Body of pancreas (tissue), 4 donors: ENCODE data around the gene NMNAT3. TPM values are rescaled to one million over a fixed set of nuclear protein-coding genes. Genes with fewer than 3 reads are reported as not detected.

Experiments used
- ATAC-seq: fragments of 150-250 bp; one replicate; pipeline ENCODE4 v1.9.1; 2016
- DNase-seq, 4 donors: peaks; one replicate each; pipeline ENCODE4 v3.0.0-alpha.2; 2019
- H3K27ac ChIP-seq, 4 donors: fragments of 200-600 bp; sonication (generic); 1 replicate in 3 of 4; 2 replicates in 1 of 4; pipeline versions ENCODE4 v1.5.1 to v1.6.1; 2016 to 2019; ENCODE audit warnings: mild to moderate bottlenecking in 1 of 4, mixed read lengths in 1 of 4, moderate library complexity in 1 of 4
- H3K27me3 ChIP-seq, 2 donors: fragments of 200-600 bp; sonication (generic); one replicate each; pipeline ENCODE4 v1.6.0; 2016; ENCODE audit warnings: mild to moderate bottlenecking in 1 of 2
- H3K36me3 ChIP-seq, 2 donors: fragments of 200-600 bp; sonication (generic); replicated peaks in 1 of 2; 2 replicates each; pipeline ENCODE4 v1.5.1; 2016; ENCODE audit warnings: low read depth in 2 of 2; ENCODE audit not compliant: insufficient read depth in 1 of 2
- H3K4me1 ChIP-seq: fragments of 200-600 bp; sonication (generic); one replicate; pipeline ENCODE4 v1.6.0; 2016
- H3K4me3 ChIP-seq, 2 donors: fragments of 200-600 bp; sonication (generic); 1 replicate in 1 of 2; 2 replicates in 1 of 2; pipeline ENCODE4 v1.5.1; 2016 to 2019
- H3K9me3 ChIP-seq, 3 donors: fragments of 200-600 bp; sonication (generic); 1 replicate in 2 of 3; 2 replicates in 1 of 3; pipeline ENCODE4 v1.5.1; 2016
- CTCF ChIP-seq, 7 experiments: fragments of 450-650 bp in 4 of 7; fragments of 200-600 bp in 3 of 7; sonication (generic) in 3 of 7; IDR thresholded peaks; one replicate each; pipeline ENCODE4 v1.5.1; 2016 to 2019; ENCODE audit warnings: antibody characterized with exemption in 7 of 7
- POLR2A ChIP-seq, 3 donors: fragments of 450-650 bp; IDR thresholded peaks; one replicate each; pipeline ENCODE4 v1.6.1; 2016; ENCODE audit warnings: antibody characterized with exemption in 3 of 3, mild to moderate bottlenecking in 2 of 3
- WGBS, 2 donors: methylation state at CpG; one replicate each; pipeline ENCODE4 v1.1.5; 2017; 5-methylcytosine and 5-hydroxymethylcytosine counted together
- intact Hi-C: fragments of 100-400 bp; cut with DNase I; formaldehyde crosslinking; loops from one replicate; pipeline ENCODE4 v1.15.1; 2023
- total RNA-seq, 2 donors: library from RNA; depleted of rRNA; stranded (reverse); fragments of >200 nt; gene quantifications; one replicate each; pipeline ENCODE4 v1.1.0, GENCODE V29; 2016

Gene NMNAT3
- total RNA-seq, 2 donors from 2014 or later: 5.7 to 12.9 TPM

- DNase-seq (no peak), ATAC-seq (no peak)
- 79 to 93% methylated on average over 5 of the region's 5 CpGs for WGBS, 2 donors
- H3K36me3 ChIP-seq: no peaks in the 10 kb centered on the region
- H3K4me3 ChIP-seq: no peak overlapping the region
- no peaks in the 10 kb centered on the region for H3K27me3 ChIP-seq
- intact Hi-C loops: no loop called here
- TF ChIP-seq POLR2A (IDR thresholded peaks at IDR 0.05) (no peak), CTCF (IDR thresholded peaks at IDR 0.05) (peak in 3 of 7 experiments; percentile 16 to 28 (median 19))
- peak overlapping the region; percentile 85 to 95 (median 94) for H3K27ac ChIP-seq
- H3K9me3 ChIP-seq: no peaks in the 10 kb centered on the region
- H3K4me1 ChIP-seq: peaks cover 57% of the 10 kb centered on the region
These were observed 136.1 kb downstream of the NMNAT3 start for GRCh38 chr3:139541532-139542288.

- Histone ChIP-seq H3K9me3 (no peaks in the 10 kb centered on the region), H3K27ac (peak overlapping the region; percentile 85 to 95 (median 94)), H3K4me3 (no peak overlapping the region), H3K27me3 (no peaks in the 10 kb centered on the region), H3K4me1 (peaks cover 57% of the 10 kb centered on the region), H3K36me3 (no peaks in the 10 kb centered on the region)
- ATAC-seq (peak; percentile 25), DNase-seq (peak in 2 of 4 donors; percentile 41 to 59)
- intact Hi-C loops: no loop called here
- 55 to 60% methylated on average over 6 of the region's 6 CpGs for WGBS, 2 donors
- TF ChIP-seq POLR2A (IDR thresholded peaks at IDR 0.05) (peak in 1 of 3 donors; percentile 46), CTCF (IDR thresholded peaks at IDR 0.05) (no peak)
These were observed 136.9 kb downstream of the NMNAT3 start for GRCh38 chr3:139540651-139541531.

- peaks cover 79% of the 10 kb centered on the region for H3K4me1 ChIP-seq
- no peaks in the 10 kb centered on the region for H3K36me3 ChIP-seq
- ATAC-seq (peak; percentile 36), DNase-seq (peak; percentile 76 to 84 (median 78))
- WGBS, 2 donors: 11 to 24% methylated on average over 18 to 21 of the region's 21 CpGs
- intact Hi-C loops: no loop called here
- no peaks in the 10 kb centered on the region for H3K27me3 ChIP-seq
- H3K4me3 ChIP-seq: peak overlapping the region; percentile 44 to 63
- H3K27ac ChIP-seq: peak overlapping the region; percentile 85 to 95 (median 94)
- TF ChIP-seq CTCF (IDR thresholded peaks at IDR 0.05) (no peak), POLR2A (IDR thresholded peaks at IDR 0.05) (no peak)
- no peaks in the 10 kb centered on the region for H3K9me3 ChIP-seq
These were observed 139.0 kb downstream of the NMNAT3 start for GRCh38 chr3:139538733-139539132.

GRCh38 chr3:139537795-139538621, 139.8 kb downstream of the NMNAT3 start:
- Histone ChIP-seq H3K36me3 (no peaks in the 10 kb centered on the region), H3K4me3 (peak overlapping the region in 1 of 2 donors; percentile 63), H3K27me3 (no peaks in the 10 kb centered on the region), H3K27ac (peak overlapping the region; percentile 85 to 95 (median 94)), H3K4me1 (peaks cover 86% of the 10 kb centered on the region), H3K9me3 (no peaks in the 10 kb centered on the region)
- intact Hi-C loops: no loop called here
- peak in 3 of 4 donors; percentile 35 to 58 (median 46) for DNase-seq
- no peak for TF ChIP-seq POLR2A (IDR thresholded peaks at IDR 0.05)
- no peak for TF ChIP-seq CTCF (IDR thresholded peaks at IDR 0.05)
- no peak for ATAC-seq
- 76 to 82% methylated on average over 5 of the region's 5 CpGs for WGBS, 2 donors
